ENCODE results near the gene GEMIN4.
"Not testable (repeated sequence)": the region's sequence is repeated elsewhere in the genome, so short reads cannot be mapped to it uniquely, and the experiment has no call there.

GRCh38 chr17:785901-786300 is 33.8 kb upstream of the GEMIN4 start:
- not testable (repeated sequence) for TF ChIP-seq POLR2A (IDR thresholded peaks at IDR 0.05)
- TF ChIP-seq, protein P1, sequence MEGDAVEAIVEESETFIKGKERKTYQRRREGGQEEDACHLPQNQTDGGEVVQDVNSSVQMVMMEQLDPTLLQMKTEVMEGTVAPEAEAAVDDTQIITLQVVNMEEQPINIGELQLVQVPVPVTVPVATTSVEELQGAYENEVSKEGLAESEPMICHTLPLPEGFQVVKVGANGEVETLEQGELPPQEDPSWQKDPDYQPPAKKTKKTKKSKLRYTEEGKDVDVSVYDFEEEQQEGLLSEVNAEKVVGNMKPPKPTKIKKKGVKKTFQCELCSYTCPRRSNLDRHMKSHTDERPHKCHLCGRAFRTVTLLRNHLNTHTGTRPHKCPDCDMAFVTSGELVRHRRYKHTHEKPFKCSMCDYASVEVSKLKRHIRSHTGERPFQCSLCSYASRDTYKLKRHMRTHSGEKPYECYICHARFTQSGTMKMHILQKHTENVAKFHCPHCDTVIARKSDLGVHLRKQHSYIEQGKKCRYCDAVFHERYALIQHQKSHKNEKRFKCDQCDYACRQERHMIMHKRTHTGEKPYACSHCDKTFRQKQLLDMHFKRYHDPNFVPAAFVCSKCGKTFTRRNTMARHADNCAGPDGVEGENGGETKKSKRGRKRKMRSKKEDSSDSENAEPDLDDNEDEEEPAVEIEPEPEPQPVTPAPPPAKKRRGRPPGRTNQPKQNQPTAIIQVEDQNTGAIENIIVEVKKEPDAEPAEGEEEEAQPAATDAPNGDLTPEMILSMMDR (IDR thresholded peaks at IDR 0.05) = not testable (repeated sequence)

Measured in vagina (tissue), 2 donors.